GM19239 (cell line): ENCODE measurements around the gene NAXD.
"Not testable (repeated sequence)": the region's sequence is repeated elsewhere in the genome, so short reads cannot be mapped to it uniquely, and the experiment has no call there.

Source experiments
- DNase-seq: peaks from one replicate; pipeline ENCODE4 v3.0.0; 2011; ENCODE audit warnings: low spot score; ENCODE audit not compliant: insufficient read length
- FAIRE-seq: peaks from 2 replicates; lab custom pipeline; 2011; peaks lifted over from hg19 to GRCh38; lab: Jason Lieb, UNC

Gene NAXD

DNA sequence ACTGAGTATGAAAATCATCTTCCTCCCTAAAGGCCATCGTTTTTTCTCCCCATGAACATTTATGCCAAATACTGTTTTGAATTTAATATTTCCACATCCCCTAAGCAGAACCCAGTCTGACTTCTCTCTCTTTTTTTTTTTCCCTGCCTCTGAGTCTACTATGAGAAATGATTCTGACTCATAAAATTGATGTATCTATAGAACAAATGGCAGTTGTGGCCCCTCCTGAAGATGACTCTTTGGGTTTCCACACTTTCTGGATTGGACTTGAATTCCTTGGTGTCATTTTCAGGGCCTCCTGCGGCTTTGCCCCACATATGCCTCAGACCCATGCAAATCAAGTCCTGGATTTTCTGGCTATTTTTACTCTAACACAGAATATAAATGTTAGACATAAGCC lies 22.7 kb upstream of the NAXD start:
- FAIRE-seq: no peak

DNA sequence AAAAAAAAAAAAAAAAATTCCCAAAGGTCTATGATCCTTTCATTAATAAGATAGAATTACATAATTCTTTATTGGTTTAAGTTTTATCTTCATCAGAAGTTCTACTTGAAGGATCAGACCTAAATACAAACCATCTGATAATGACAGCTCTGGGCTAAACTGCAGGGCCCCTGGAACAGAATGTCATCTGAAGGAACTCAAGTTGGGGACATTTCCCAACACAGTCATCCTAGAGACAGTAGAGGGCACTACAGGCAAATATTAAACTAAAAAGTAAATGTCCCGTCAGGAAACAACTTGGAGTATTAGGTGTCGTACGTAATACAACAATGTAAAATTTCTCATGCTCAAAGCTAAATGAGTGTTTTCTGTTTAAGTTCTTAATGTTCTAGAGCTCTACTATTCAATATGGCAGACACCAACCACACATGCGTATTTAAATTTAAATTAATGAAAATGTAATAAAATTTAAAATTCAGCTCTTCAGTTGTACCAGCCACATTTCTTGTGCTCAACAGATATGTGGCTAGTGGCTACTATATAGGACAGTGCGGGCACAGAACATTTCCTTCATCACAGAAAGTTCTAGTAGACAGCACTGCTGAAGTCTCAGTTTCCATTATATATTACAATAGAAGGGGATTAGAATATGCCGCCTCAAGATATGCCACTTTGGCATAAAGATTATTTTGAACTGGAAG lies 21.8 kb upstream of the NAXD start:
- peak; percentile 63 for DNase-seq
- FAIRE-seq: peak; percentile 98

More for the DNA sequence above, 22.7 kb upstream of the NAXD start:
- DNase-seq: no peak

DNA sequence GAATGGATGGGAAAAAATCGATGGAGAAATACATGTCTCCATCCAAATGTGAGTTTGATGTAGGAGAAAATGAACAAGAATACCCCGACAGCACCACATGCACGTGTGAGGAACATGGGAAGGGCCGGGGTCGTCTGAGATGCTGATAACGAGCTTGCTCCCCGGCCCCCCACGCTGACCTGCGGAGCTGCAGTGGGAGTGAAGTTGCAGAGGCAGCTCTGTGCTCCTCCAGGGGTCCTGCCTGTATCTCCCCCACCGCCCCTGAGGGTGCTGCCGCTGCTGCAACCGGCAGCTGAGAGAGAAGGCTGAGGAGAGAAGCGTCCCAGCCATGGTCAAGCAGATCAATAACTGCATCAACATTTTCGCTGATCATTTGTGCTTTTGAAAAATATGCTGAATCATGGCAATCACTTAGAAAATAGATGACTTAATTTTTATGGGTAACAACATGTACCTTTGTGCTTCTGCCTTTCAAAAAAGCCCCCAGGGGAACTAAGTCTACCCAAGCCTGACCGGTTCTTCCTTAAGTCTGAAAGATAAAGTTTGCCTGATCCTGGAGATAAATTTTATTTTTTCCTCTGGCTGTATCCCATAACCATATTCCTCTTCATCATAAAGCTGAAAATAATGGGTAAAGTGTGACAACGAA lies 18.2 kb upstream of the NAXD start:
- no peak for FAIRE-seq
- no peak for DNase-seq

DNA sequence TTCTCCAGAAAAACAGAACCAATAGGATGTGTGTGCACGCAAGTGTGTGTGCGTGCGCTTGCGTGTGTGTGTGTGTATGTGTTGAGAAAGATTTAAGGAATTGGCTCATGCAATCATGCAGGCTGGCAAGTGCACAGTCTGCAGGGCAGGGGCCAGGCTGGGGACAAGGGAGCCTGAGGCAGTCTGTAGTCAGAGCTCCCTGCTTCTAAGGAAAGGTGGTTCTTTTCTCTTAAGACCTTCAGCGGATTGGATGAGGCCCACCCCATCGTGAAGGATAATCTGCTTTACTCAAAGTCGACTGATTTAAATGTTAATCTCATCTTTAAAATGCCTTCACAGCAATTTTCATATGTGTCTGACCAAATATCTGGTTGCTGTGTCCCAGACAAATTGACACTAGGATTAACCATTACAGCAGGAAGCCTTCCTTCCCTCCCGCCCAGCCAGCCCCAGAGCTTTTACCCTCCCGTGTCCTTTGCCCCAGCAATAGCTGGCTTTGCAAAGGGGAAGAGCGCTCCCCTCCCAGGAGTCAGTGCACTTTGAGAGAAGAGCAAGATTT lies 15.0 kb upstream of the NAXD start:
- DNase-seq: no peak
- no peak for FAIRE-seq

DNA sequence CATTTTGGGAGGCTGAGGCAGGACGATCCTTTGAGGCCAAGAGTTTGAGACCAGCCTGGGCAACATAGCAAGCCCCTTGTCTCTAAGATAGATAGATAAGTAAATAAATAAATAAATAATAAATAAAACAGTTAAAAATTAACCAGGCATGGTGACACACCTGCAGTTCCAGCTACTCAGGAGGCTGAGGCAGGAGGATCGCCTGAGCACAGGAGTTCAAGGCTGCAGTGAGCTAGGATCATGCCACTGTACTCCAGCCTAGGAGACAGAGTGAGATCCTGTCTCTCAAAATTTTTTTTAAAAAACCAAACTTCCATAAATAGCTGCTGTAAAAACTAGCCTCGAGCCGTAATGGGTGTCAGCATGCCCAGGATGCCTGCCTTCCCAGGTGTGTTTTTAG lies 14.4 kb upstream of the NAXD start:
- FAIRE-seq (no peak), DNase-seq (no peak)

DNA sequence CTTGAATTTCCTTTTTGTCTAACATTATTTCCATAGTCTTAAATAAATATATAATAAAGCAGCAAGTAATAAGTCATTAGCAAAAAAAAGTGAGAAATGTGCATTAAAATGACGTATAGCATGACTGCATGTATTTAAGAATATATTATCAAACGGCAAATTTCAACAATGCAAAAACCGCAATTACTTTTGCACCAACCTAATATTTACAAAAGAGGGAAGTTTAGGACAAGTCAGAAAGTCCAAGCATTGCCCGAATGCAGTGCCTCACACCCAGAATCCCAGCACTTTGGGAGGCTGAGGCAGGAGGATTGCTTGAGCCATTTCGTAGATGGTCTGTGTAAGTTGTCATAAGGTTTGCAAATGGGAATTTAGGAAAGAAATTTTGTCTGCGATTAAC lies 10.2 kb upstream of the NAXD start:
- DNase-seq (no peak), FAIRE-seq (no peak)

DNA sequence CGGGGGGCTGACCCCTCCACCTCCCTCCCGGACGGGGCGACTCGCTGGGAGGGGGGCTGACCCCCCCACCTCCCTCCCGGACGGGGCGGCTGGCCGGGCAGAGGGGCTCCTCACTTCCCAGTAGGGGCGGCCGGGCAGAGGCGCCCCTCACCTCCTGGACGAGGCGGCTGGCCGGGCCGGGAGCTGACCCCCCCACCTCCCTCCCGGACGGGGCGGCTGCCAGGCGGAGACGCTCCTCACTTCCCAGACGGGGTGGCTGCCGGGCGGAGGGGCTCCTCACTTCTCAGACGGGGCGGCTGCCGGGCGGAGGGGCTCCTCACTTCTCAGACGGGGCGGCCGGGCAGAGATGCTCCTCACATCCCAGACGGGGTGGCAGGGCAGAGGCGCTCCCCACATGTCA lies 9.1 kb upstream of the NAXD start:
- not testable (repeated sequence) for DNase-seq, FAIRE-seq

DNA sequence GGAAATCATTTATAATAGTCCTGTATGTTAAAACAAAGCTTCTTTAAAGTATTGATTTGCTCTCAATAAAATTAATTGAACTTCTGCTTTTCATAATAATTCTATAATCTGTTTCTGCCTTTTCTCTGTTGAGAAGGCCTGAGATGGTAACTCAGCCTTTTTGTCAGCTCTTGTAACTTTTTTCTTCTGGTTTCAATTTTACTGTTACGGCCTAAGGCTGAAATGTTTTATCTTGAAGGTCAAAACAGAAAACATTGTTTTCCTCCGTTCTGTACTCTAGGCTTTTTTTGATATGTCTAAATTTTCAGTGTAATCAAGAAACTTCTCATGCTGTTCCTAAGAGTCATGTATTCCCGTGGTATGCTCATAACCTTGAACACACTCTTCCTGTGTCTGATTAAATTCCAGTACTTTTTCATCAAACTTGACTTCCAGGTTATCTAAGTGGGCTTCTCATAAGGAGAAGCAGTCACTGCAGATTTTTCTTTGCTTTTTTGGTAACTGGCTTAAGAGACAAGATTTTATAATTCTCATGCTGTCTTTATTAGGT lies 7.6 kb upstream of the NAXD start:
- FAIRE-seq (peak; percentile 66), DNase-seq (no peak)

DNA sequence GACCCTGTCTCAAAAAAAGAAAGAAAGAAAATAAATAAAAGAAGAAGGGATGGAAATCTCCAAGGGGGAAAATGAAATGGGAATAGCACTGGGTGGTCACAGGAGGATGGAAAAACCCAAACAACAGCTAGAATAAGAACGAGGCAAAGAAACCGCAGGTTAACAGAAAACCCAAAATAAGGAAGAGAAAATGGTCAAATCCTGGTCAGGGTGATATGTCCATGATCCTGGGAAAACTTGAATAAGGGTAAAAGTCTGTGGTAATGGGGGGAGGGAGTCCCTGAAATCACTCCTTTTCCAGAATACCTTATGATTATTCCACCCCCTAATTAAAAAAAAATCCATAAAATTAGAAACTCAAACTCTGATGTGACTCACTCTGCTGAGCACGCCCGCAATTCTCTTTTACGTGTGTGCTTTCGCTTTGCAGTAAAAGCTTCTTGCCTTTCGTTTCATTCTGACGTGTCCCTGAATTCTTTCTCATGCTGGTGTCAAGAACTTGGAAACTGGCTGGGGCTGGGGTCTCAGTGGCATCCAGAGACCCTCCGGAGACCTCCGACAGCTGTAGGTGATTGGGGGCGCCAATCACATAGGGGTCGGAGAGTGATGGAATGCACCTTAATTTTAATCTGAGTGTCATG lies 4.3 kb upstream of the NAXD start:
- peak; percentile 94 for FAIRE-seq
- DNase-seq: peak; percentile 56

DNA sequence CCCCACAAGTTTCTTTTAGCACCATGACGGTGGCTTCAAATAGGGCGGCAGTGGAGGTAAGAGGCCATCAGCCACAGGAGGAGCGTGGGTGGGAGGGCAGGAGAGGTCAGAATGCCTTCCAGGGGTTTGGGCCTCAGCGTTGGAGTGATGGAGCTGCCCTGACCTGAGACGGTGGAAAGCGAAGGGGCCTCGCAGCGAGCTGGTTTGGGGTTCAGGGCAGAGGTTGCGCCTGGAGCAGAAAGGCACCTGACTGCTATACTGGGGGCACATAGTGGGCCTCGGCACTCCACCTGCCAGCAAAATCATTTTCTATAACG lies 382 bp upstream of the NAXD start:
- DNase-seq (no peak), FAIRE-seq (peak; percentile 35)

DNA sequence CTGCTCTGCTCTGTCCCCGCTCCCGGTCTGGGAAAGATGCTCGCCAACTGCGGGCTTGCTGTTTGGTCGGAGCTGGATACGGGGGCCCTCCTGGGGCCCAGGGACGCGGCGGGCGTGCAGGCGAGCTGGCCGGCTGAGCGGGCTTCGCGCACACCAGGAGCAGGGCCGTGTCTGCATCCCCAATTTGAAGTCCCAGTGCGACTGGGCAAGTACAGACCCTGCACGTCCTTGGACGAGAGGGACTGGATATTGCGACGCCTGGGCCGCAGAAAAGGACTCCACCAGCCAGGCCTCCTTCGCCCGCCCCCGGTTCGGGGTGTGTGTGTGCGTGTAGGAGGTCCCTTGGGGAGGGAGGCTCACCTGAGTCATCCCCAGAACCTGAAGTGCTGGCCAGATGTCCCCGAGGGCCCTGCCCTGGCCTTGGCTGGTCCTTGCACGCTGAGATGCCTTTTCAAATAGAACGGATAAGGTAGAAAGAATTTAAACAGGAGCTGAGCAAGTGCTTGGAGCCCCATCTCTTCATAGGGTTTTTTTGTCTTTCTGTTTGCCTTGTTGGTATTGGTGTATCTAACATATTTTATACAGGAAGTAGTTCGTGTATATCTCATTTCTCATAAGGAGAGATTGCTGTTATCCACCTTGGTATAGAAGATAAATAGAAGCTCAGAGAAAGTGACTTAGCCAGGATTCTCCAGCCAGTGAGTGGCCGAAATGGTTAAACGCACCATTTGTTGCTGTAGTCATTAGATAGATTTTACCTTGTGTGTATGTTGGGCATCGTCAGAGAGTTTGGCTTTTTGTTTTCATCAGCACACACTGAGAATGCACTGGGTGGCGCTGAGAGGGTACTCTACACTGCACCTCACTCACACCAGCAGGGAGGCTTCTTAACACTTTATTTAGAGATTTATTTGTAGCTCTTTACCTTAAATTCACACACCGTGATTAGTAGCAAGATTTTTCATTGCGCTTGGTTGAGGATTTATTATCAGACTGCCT lies 1.1 kb downstream of the NAXD start:
- peak; percentile 84 for FAIRE-seq
- DNase-seq: no peak

DNA sequence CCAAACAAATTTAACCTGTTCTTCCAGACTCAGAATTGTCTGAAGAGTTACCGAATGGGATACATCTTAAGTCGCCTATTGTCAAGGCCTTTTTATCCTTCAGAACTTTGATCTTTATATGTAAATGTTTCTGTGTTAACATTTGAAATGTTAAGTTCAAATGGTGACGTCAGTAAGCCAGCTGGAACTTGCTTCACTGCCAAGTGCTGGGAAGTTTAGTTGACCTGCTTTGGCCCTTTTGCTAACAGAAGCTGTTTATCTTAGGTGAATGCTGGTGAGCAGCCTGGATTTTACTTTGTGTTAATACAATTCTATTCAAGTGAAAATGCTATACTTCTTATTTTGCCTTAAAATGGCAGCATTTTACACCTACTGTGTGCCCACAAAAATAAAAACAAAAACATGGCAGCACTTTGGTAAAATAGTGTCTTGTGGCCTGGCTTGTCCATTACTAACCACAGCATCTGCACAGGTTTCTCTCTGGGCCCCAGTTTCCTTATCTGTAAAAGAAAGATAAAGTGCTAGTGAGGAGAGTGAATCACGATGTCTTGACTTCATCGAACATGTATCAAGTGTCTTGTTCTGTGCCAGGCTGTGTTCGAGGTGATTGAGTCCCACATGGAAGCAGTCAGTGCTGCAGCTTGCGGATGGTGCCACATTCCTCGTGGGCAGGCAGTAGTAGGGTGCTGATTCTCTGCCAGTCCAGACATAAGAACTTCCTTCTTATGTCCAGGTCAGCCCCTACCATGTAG lies 2.2 kb downstream of the NAXD start:
- DNase-seq (no peak), FAIRE-seq (peak; percentile 23)

DNA sequence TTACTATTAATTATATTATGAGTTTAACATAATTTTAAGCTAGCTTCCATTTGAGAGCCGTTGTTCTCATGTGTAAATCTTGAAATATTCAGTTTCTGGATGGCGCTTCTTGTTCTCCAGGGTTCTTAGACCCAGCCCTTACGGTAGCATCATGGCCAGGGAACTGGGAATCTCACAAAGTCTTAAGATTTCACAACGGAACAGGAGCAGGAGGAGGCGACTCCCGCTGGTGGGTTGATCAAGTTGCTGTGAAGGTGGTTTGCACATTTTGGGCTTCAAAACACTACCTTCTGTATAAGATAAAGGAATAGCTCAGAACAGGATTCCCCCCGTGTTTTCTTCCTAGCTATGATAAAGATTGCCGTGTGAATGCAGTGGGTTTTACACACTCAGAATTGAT lies 2.8 kb downstream of the NAXD start:
- no peak for FAIRE-seq
- no peak for DNase-seq

DNA sequence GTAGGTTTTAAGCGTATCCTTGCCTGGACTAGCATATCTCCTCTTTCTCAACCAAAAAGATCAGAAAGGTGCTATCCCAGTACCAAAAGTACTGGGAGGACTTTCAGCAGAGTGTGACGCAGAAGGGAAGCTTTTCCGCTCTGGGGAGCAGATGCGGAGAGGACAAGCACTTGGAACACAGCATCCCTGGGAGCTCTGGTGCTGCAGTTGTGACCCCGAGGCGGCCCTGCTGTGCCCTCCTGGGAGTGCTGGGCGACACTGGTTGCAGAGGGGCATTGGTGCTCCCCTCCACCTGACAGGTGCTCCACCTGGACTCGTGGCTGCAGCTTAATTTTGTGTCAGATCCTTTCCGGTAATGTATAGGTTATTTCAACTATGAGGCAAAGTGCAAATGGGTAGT lies 3.4 kb downstream of the NAXD start:
- DNase-seq (no peak), FAIRE-seq (no peak)

DNA sequence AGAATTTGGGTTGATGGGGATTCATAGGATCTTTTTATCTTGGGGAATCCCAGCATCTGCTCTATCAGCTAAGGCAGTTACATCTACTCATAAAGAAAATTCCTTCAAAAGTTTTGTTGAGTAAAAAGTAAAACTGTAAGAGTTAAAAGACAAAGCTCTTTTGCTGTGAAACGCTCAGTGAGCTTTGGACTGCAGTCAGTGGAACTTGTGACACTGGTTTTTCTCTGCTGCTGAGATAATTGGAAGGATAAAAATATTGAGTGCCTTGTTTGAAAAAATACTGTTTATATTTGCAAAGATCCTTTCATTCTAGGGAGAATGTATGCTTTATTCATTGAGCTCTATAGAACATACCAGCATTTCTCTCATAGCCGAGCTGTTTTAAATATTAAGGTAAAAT lies 5.3 kb downstream of the NAXD start:
- FAIRE-seq (no peak), DNase-seq (no peak)

DNA sequence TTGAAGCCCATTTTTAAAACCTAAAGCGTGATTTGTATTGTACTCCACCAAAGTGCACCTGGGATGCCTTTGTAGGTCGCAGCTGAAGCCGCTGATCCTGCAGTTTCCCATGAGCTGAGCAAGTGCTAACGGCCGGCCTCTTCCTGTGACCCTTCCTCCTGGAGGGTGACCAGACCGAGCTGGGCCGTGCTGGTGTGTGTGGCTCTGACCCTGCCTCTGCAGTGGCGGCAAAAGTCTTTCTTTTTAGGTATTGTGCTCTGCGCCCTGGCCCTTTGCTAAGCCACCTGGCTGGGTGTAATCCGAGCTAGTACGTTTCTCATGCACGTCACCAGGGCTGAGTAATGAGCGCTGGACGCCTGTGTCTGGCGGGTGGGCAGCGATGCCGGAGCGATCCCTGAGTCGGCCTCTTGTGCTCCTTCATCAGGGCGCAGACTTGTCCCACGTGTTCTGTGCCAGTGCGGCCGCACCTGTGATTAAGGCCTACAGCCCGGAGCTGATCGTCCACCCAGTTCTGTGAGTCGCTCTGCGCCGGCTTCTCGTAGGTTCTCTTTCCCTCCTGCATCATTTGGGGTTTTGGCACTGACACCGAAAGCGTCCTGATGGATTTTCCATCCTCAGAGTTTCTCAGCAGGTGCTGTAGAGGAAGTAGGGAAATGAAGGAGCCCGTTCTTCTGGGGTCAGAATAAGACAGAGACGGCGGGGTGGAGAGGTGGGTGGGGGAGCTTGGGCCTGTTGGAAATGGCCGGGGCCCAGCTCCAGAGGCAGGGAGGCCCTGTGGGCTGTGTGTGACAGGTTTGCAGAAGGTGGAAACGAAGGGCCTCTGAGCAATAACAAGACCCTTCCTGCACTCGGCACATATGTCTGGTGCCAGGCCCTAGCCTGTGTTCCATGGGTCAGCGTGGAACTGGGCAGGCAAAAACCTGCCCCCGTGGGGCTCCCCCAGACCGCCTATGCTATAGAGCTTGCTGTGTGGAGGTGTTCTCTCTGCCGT lies 9.7 kb downstream of the NAXD start:
- DNase-seq: no peak

DNA sequence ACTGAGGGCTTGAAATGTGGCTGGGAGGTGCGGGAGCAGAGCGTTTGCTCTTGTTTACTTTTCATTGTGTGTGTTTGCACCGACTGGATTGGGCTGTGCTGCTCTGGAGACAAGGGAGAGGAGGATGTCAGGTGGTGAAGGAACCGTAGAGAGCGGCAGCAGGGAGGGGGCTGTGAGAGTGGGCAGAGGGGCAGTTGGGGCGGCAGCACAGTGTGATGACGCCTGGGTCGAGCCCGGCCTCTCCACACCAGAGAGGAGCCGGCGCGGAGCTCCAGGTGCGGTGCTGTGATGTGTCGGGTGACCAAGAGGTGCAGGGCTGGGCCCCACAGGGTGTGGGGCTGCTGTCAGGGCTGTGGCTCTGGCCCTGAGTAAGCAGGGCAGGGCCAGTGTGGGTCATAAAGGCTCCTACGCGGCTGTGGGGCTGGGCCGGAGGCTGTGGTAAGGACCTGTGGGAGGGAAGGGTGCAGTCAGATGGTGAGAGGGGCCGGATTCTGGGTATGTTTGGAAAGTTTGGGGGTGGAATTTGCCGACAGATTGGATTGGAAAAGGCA lies 10.5 kb downstream of the NAXD start:
- FAIRE-seq (no peak), DNase-seq (no peak)

More for the DNA sequence above, 9.7 kb downstream of the NAXD start:
- FAIRE-seq: no peak

DNA sequence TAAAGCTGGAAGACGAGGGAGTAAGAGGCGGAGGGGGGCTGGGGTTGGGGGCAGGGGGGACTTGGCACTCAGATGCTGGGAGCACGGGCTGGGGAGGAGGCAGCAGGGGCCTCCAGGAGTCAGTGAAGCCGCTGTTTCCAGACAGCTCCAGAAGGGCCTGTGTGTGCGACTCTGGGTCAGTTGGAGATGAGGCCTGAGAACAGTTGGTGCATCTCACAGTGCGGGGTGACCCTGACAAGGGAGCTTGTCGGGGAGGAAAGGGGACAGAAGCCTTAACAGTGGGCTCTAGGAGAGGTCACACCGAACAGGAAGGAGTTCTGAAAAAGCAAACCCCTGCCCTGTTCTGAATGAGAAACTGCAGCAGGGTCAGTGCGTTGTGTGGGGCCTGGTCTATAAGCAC lies 11.2 kb downstream of the NAXD start:
- DNase-seq (no peak), FAIRE-seq (no peak)
